CMK (cell line): ENCODE data around the gene ANP32A.
A peak's percentile ranks its signal among the peaks of the same experiment; 100 is the strongest.

Experiments
- DNase-seq: peaks from one replicate; pipeline ENCODE4 v3.0.0-alpha.2; 2010; ENCODE audit warnings: low read depth

Gene ANP32A

GRCh38 chr15:68819495-68820294 is 1.0 kb downstream of the ANP32A start:
- DNase-seq = peak; percentile 46

GRCh38 chr15:68818769-68819494 is 1.8 kb downstream of the ANP32A start:
- peak; percentile 73 for DNase-seq

GRCh38 chr15:68818066-68818768 is 2.5 kb downstream of the ANP32A start:
- peak; percentile 65 for DNase-seq

- peak; percentile 70 for DNase-seq
These were observed 3.2 kb downstream of the ANP32A start for GRCh38 chr15:68817304-68818065.

GRCh38 chr15:68816795-68817303 is 3.8 kb downstream of the ANP32A start:
- no peak for DNase-seq

GRCh38 chr15:68816158-68816557 is 4.5 kb downstream of the ANP32A start:
- no peak for DNase-seq

GRCh38 chr15:68815598-68815997 is 5.1 kb downstream of the ANP32A start:
- DNase-seq = no peak

- no peak for DNase-seq
These were observed 6.1 kb downstream of the ANP32A start for GRCh38 chr15:68814596-68814995.

GRCh38 chr15:68812597-68813431 is 7.9 kb downstream of the ANP32A start:
- no peak for DNase-seq

- DNase-seq = no peak
These were observed 8.6 kb downstream of the ANP32A start for GRCh38 chr15:68812069-68812468.

- no peak for DNase-seq
These were observed 11.2 kb downstream of the ANP32A start for GRCh38 chr15:68809517-68809916.

- DNase-seq = no peak
These were observed 11.9 kb downstream of the ANP32A start for GRCh38 chr15:68808770-68809169.

- no peak for DNase-seq
These were observed 12.6 kb downstream of the ANP32A start for GRCh38 chr15:68808091-68808490.

- no peak for DNase-seq
These were observed 13.4 kb downstream of the ANP32A start for GRCh38 chr15:68807249-68807648.

- DNase-seq = no peak
These were observed 14.3 kb downstream of the ANP32A start for GRCh38 chr15:68806220-68807060.

GRCh38 chr15:68802373-68802772 is 18.3 kb downstream of the ANP32A start:
- no peak for DNase-seq

GRCh38 chr15:68801572-68802148 is 19.0 kb downstream of the ANP32A start:
- DNase-seq = no peak

GRCh38 chr15:68800875-68801274 is 19.8 kb downstream of the ANP32A start:
- no peak for DNase-seq

GRCh38 chr15:68798346-68799094 is 22.2 kb downstream of the ANP32A start:
- DNase-seq = no peak
